Stimulated activated naive B cell treated with anti-CD40 and anti-IgM and Interleukin-4, amounts not matched to agents 10 μg/mL and 1 μg/mL and 100 μg/mL, for 72 hours (primary cell): ENCODE data around the gene TRMT10B.
"Not testable (repeated sequence)": the region's sequence is repeated elsewhere in the genome, so short reads cannot be mapped to it uniquely, and the experiment has no call there.

Source experiments
- ATAC-seq, 2 donors: fragments of 150-1000 bp; cut with Tn5 transposase; replicated peaks; 2 replicates each; pipeline ENCODE4 v1.10.0; 2021; ENCODE audit warnings: moderate library complexity in 1 of 2
- DNase-seq: peaks from one replicate; pipeline ENCODE4 v3.0.0; 2021
- H3K27ac Mint-ChIP-seq: one replicate; pipeline ENCODE4 v1.8.0; 2022; ENCODE audit warnings: mild to moderate bottlenecking, mixed read lengths
- H3K27me3 Mint-ChIP-seq, 2 donors: one replicate each; pipeline ENCODE4 v1.8.0; 2022; ENCODE audit warnings: mixed read lengths in 2 of 2
- H3K36me3 Mint-ChIP-seq, 2 donors: one replicate each; pipeline ENCODE4 v1.8.0; 2022; ENCODE audit warnings: mixed read lengths in 2 of 2, mild to moderate bottlenecking in 1 of 2
- H3K4me1 Mint-ChIP-seq, 2 donors: one replicate each; pipeline ENCODE4 v1.8.0; 2022; ENCODE audit warnings: mixed read lengths in 2 of 2, mild to moderate bottlenecking in 1 of 2
- H3K4me3 Mint-ChIP-seq, 2 donors: one replicate each; pipeline ENCODE4 v1.8.0; 2022; ENCODE audit warnings: mild to moderate bottlenecking in 2 of 2, mixed read lengths in 2 of 2, moderate library complexity in 1 of 2
- H3K9me3 Mint-ChIP-seq, 2 donors: one replicate each; pipeline ENCODE4 v1.8.0; 2022; ENCODE audit warnings: mixed read lengths in 2 of 2, mild to moderate bottlenecking in 1 of 2

Gene TRMT10B

DNA sequence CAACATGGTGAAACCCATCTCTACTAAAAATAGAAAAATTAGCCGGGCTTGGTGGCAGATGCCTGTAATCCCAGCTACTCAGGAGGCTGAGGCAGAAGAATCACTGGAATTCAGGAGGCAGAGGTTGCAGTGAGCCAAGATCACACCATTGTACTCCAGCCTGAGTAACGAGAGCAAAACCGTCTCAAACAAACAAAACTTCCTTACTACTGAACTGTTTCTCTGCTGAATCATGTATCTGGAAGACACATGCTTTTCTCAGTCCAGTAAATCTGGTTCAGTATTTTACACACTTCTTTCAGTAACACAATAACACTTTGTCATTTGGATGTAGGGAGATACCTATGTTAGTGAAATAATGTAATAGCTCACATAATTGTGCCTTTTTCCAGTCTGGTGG lies 7.9 kb downstream of the TRMT10B start:
- H3K4me3 Mint-ChIP-seq: no peak overlapping the region
- ATAC-seq: no peak
- H3K36me3 Mint-ChIP-seq: peaks cover 22 to 38% of the 10 kb centered on the region in 2 donors
- H3K9me3 Mint-ChIP-seq: peaks cover 0 to 4% of the 10 kb centered on the region in 2 donors
- H3K27me3 Mint-ChIP-seq: no peaks in the 10 kb centered on the region
- H3K4me1 Mint-ChIP-seq: peaks cover 0 to 2% of the 10 kb centered on the region in 2 donors
- no peak overlapping the region for H3K27ac Mint-ChIP-seq
- DNase-seq: no peak

DNA sequence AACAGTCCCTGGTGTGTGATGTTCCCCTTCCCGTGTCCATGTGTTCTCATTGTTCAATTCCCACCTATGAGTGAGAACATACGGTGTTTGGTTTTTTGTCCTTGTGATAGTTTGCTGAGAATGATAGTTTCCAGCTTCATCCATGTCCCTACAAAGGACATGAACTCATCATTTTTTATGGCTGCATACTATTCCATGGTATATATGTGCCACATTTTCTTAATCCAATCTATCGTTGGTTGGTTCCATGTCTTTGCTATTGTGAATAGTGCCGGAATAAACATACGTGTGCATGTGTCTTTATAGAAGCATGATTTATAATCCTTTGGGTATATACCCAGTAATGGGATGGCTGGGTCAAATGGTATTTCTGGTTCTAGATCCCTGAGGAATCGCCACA lies 11.7 kb downstream of the TRMT10B start:
- not testable (repeated sequence) for H3K9me3 Mint-ChIP-seq, H3K4me1 Mint-ChIP-seq, DNase-seq, H3K27ac Mint-ChIP-seq, H3K4me3 Mint-ChIP-seq, ATAC-seq, H3K27me3 Mint-ChIP-seq
- H3K36me3 Mint-ChIP-seq: peaks cover 29 to 58% of the 10 kb centered on the region in 2 donors

DNA sequence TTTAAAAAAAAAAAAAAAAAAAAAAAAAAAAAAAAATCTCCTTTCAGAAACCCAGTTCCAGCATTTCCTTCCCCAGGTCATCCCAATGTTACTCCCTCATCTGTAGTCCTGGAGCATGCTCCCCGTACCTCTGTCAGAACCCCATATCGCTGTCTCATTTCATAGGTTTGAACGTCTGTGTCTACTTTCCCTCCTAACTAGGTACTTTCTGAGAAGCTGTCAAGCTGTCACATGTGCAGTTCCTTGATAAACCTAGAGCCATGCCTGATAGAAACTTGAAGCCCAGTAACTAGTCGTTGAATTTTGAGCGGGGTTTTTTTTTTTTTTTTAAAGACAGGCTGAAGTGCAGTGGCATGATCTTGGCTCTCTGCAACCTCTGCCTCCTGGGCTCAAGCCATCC lies 15.7 kb downstream of the TRMT10B start:
- Mint-ChIP-seq H3K9me3 (peaks cover 0 to 4% of the 10 kb centered on the region in 2 donors), H3K4me1 (peaks cover 0 to 3% of the 10 kb centered on the region in 2 donors), H3K4me3 (no peak overlapping the region), H3K36me3 (peaks cover 20 to 57% of the 10 kb centered on the region in 2 donors), H3K27me3 (no peaks in the 10 kb centered on the region), H3K27ac (peak overlapping the region; percentile 70)
- ATAC-seq (no peak), DNase-seq (no peak)

DNA sequence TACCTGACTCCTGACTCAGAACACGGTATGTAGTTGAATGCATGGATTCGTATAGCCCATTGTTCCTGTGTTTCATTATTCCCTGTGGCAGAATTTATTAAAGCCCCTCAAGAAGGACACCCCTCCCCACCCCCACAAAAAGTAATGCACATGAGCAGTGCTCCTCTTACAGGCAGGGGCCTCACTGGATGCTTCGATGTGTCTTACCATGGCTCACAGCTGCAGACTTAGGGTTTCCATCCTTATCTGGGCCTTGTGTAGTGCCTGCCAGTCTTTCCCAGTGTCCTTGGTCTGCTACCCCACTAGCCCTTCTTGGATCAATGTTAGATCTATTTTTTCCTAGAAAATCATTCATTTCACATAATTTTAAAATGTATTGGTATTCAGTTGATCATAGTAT lies 16.4 kb downstream of the TRMT10B start:
- no peak for ATAC-seq
- Mint-ChIP-seq H3K36me3 (peaks cover 17 to 55% of the 10 kb centered on the region in 2 donors), H3K27ac (no peak overlapping the region)

DNA sequence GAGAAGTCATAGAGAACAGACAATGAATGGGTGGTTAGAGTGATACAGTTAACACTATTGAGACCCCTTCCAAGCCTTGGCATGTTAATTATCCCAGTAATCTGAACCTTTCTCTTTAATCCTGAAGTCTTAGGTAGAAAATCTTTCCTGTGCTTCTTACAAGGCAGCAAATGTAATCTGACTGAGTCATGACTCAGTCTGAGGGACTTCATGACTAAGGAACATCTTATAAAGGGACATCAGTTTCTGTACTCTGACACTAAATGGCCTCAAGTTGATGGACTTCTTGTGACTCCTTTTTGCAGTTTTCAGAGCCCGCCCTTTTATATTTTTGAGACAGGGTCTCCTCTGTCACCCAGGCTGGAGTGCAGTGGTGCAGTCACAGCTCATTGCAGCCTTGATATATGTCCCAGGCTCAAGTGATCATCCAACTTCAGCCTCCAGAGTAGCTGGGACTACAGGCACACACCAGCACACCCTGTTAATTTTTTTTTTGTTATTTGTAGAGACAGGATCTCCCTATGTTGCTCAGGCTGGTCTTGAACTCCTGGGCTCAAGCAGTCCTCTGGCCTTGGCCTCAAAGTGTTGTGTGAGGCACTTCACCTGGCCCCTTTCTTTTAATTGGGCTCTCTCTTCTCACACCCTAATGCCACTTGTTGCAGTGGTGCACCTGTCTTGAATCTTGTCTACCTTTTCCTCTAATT lies 21.8 kb downstream of the TRMT10B start:
- Mint-ChIP-seq H3K4me1 (no peaks in the 10 kb centered on the region), H3K27me3 (no peaks in the 10 kb centered on the region), H3K4me3 (no peak overlapping the region), H3K9me3 (no peaks in the 10 kb centered on the region), H3K36me3 (peaks cover 20 to 45% of the 10 kb centered on the region in 2 donors), H3K27ac (no peak overlapping the region)
- DNase-seq (no peak), ATAC-seq (no peak)

More for the DNA sequence above, 16.4 kb downstream of the TRMT10B start:
- Mint-ChIP-seq H3K27me3 (no peaks in the 10 kb centered on the region), H3K4me3 (no peak overlapping the region), H3K9me3 (peaks cover 0 to 4% of the 10 kb centered on the region in 2 donors), H3K4me1 (peaks cover 0 to 3% of the 10 kb centered on the region in 2 donors)
- no peak for DNase-seq

DNA sequence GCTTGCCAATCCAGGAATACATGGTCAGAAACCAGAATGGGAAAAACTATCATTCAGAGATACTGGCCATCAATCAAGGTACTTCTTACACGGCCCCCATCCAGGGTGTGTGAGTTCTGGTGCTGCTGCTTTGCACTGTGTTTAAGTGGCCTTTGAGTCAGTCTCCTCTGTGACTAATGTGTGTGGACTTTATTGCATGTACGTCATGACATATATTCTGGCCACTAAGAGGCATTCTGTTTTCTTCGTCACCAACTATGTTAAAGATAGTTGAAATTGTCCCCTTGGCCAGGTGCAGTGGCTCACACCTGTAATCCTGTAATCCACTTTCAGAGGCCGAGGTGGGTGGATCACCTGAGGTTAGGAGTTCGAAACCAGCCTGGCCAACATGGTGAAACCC lies 22.7 kb downstream of the TRMT10B start:
- no peak overlapping the region for H3K4me3 Mint-ChIP-seq
- ATAC-seq: no peak
- H3K27ac Mint-ChIP-seq: no peak overlapping the region
- no peaks in the 10 kb centered on the region for H3K27me3 Mint-ChIP-seq
- no peaks in the 10 kb centered on the region for H3K9me3 Mint-ChIP-seq
- peaks cover 0 to under 1% of the 10 kb centered on the region in 2 donors for H3K4me1 Mint-ChIP-seq
- no peak for DNase-seq
- peaks cover 22 to 48% of the 10 kb centered on the region in 2 donors for H3K36me3 Mint-ChIP-seq

DNA sequence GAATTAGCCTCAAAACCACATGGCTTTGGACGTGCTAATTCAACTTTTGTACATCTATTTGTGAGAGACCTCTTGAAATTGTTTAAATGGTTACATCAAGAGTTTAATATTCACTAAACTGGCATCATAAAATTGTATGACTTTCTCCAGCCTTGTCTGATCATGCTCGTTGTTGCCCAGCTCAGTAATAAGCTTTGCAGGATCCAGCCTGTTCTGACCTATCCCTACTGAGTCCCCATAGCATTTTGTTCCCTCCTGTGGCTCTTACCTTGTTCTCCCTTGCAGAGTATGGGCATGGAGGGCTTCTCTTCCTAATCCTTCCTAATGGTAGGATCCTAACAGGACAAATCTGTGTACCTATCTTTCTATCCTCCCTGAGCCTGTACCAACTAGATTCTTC lies 24.9 kb downstream of the TRMT10B start:
- no peaks in the 10 kb centered on the region for H3K9me3 Mint-ChIP-seq
- H3K4me1 Mint-ChIP-seq: peaks cover 11 to 20% of the 10 kb centered on the region in 2 donors
- H3K27me3 Mint-ChIP-seq: no peaks in the 10 kb centered on the region
- DNase-seq (no peak), ATAC-seq (no peak)
- H3K4me3 Mint-ChIP-seq: no peak overlapping the region
- H3K27ac Mint-ChIP-seq: no peak overlapping the region
- H3K36me3 Mint-ChIP-seq: peaks cover 35 to 52% of the 10 kb centered on the region in 2 donors

DNA sequence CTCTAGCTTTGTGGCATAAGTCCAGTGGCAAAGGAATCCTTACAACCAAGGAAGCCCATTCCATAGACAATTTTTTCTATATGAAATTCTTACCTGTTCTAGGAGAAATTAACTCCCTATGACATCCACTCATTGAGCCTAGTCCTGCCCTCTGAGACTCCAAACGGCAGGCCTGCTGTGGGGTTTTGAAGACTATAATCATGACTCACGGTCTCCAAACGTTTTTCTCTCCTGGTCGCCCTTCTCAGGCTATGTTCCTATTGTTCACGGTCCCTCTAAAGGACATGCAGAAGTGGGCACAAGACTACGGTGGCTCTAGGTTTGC lies 30.6 kb downstream of the TRMT10B start:
- H3K36me3 Mint-ChIP-seq: peaks cover 25 to 40% of the 10 kb centered on the region in 2 donors
- DNase-seq (no peak), ATAC-seq (no peak)

DNA sequence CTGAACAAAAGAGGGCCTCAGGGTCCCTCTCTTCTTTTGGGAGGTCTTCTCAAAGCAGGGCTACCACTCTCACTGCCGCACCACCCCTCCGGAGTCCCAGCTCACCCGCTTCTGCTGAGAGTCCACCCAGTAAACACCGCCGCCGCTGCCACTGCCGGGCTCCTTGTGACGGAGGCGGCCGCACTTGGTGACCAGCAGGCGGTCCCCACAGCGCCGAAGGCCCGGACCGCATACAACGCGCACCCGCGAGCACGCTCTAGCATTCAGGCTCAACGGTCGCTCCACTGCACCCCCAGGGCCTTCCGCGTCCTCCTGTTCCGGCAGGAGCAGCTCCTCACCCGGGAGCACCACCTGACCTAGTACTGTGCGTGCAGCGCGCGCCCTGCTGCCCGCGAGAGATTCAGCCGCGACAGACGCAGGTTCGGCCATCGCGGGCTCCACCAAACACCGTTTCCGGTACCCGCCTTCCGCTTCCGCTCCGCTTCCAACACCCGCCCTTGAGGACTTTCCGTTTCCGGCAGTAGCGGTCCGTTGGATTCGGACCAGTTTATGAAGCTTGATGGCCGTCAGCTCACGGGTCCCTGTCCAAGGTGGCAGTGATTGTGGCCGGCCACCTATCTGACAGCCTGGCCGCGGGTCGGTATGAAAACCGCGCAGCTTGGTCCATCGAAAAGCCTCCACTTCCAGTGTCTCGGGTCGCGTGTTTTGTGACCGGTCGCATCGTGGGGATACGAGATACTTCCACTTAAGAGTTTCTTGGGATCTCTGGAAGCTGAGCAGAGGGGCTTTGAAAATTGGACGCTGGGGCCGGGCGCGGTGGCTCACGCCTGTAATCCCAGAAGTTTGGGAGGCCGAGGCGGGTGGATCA lies 31.2 kb downstream of the TRMT10B start, which contains the start of gene EXOSC3:
TSS of gene EXOSC3 (minus strand) at position 449 of the 868 bp plus-strand sequence. CDS start at position 429, 20 bp downstream.
- peaks cover 25 to 40% of the 10 kb centered on the region in 2 donors for H3K36me3 Mint-ChIP-seq
- ATAC-seq: peak; percentile 92 to 94
- peaks cover 14 to 37% of the 10 kb centered on the region in 2 donors for H3K4me1 Mint-ChIP-seq
- H3K27me3 Mint-ChIP-seq: peaks cover 11 to 17% of the 10 kb centered on the region in 2 donors
- no peaks in the 10 kb centered on the region for H3K9me3 Mint-ChIP-seq
- H3K4me3 Mint-ChIP-seq: peak within 1 kb of the TSS; percentile 94 to 99
- peak; percentile 88 for DNase-seq
- H3K27ac Mint-ChIP-seq: peak within 1 kb of the TSS; percentile 99

More for the DNA sequence above, 30.6 kb downstream of the TRMT10B start:
- H3K9me3 Mint-ChIP-seq: no peaks in the 10 kb centered on the region
- H3K4me3 Mint-ChIP-seq: peak overlapping the region; percentile 94 to 99
- peaks cover 14 to 37% of the 10 kb centered on the region in 2 donors for H3K4me1 Mint-ChIP-seq
- peak overlapping the region; percentile 99 for H3K27ac Mint-ChIP-seq
- peaks cover 11 to 17% of the 10 kb centered on the region in 2 donors for H3K27me3 Mint-ChIP-seq

DNA sequence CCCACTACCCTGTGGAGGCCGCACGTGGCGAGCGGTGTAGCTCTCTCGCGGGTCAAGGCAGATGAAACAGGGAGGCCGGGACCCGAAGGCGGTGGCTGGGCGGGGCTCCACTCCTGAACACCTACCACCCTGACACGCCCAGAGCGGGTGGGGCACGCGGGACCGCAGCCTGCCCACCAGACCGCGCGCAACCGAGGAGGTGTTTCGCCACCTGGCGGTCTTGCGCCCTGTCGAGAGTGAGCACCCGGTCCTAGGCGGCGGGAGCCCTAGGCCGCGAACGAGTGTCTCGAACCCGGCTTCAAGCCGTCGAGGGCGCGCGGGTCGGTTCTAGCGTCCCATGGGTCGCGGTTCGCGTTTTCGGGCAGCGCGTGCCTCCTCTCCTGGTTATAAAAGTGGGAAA lies 33.5 kb downstream of the TRMT10B start:
- ATAC-seq (no peak), DNase-seq (no peak)
- peaks cover 2 to 4% of the 10 kb centered on the region in 2 donors for H3K9me3 Mint-ChIP-seq
- H3K27ac Mint-ChIP-seq: no peak overlapping the region
- peaks cover 23 to 34% of the 10 kb centered on the region in 2 donors for H3K36me3 Mint-ChIP-seq
- H3K4me3 Mint-ChIP-seq: no peak overlapping the region
- H3K27me3 Mint-ChIP-seq: peaks cover 17 to 23% of the 10 kb centered on the region in 2 donors
- peaks cover 13 to 29% of the 10 kb centered on the region in 2 donors for H3K4me1 Mint-ChIP-seq

DNA sequence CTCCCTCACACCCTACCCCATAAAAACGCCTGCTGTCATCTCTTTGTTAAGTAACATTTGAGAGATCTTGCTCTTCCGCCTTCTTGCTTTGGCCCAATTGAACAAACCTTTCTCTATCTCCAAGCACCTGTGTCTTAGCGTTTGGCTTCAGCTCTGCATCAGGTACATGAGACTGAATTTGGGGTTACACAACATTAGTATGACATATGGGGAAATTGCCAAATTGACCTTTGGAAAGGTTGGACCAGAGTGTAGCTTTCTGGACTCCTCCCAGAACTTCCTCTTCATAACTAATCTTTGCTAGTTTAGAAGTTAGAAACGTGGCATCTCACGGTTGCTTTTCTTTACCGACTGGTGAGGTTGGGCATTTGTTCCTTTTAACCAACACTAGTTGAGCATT lies 34.7 kb downstream of the TRMT10B start:
- Mint-ChIP-seq H3K4me1 (peaks cover 3 to 17% of the 10 kb centered on the region in 2 donors), H3K27me3 (peaks cover 17 to 23% of the 10 kb centered on the region in 2 donors), H3K4me3 (no peak overlapping the region), H3K9me3 (peaks cover 2 to 4% of the 10 kb centered on the region in 2 donors), H3K36me3 (peaks cover 16 to 25% of the 10 kb centered on the region in 2 donors), H3K27ac (no peak overlapping the region)
- no peak for DNase-seq
- no peak for ATAC-seq

DNA sequence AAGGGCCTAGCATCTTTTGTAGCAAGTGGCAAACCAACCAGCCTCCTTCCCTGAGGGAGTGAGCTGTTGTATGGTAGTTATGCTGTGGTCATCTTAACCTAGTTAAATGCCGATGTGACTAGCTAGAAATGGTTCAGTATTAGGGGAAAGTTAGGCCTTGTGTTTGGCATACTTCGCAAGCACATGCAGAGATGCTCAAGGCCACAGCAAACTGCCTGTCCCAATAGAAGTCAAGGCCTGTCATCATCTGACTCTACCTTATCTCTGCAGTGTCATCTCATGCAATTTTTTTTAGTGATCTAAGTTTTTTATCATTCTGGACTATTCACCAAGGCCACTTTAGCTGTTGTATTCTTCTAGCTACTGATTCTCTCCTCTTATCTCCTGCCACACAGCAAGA lies 36.5 kb downstream of the TRMT10B start:
- Mint-ChIP-seq H3K27me3 (peaks cover 17 to 23% of the 10 kb centered on the region in 2 donors), H3K4me1 (peaks cover 0 to 10% of the 10 kb centered on the region in 2 donors), H3K9me3 (peaks cover 2 to 4% of the 10 kb centered on the region in 2 donors), H3K36me3 (peaks cover 8 to 18% of the 10 kb centered on the region in 2 donors), H3K4me3 (no peak overlapping the region), H3K27ac (no peak overlapping the region)
- ATAC-seq: no peak
- no peak for DNase-seq

DNA sequence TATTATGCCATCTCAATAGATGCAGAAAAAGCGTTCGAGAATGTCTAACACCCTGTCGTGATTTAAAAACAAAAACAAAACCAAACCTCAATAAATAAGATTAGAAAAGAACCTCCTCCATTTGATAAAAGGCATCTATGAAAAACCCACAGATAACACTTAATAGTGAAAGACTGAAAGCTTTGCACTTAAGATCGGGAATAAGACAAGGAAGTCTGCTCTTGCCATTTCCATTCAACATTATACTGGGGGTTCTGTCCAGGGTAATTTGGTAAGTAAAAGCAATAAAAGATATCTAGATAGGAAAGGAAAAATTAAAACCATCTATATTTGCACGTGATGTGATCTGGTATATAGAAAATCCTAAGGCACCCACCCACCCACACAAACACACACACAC lies 38.5 kb downstream of the TRMT10B start:
- ATAC-seq (no peak), DNase-seq (no peak)
- Mint-ChIP-seq H3K4me1 (no peaks in the 10 kb centered on the region), H3K9me3 (peaks cover 2 to 4% of the 10 kb centered on the region in 2 donors), H3K27ac (no peak overlapping the region), H3K4me3 (no peak overlapping the region), H3K36me3 (peaks cover 8 to 23% of the 10 kb centered on the region in 2 donors), H3K27me3 (peaks cover 17 to 21% of the 10 kb centered on the region in 2 donors)

DNA sequence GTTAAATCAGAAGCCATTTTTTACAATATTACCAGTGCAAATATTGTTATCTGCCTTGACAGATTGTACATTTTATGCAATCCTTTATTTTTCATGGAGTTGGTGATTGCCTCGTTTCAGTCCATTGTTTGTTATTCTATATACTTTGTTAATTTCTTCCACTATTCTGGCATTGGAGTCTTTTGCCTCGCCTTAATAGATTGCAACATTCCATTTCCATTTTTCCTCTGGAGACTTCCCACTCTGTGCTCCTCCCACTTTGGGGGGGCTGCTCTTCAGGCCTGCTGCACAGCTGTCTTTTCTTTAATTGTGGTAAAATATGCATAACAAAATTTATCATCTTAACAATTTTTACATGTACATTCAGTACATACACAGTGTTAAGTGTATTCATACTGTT lies 42.6 kb downstream of the TRMT10B start:
- Mint-ChIP-seq H3K36me3 (peaks cover 4 to 14% of the 10 kb centered on the region in 2 donors), H3K4me3 (no peak overlapping the region), H3K4me1 (peaks cover 5 to 17% of the 10 kb centered on the region in 2 donors), H3K27ac (no peak overlapping the region), H3K9me3 (peaks cover under 1 to 2% of the 10 kb centered on the region in 2 donors), H3K27me3 (peaks cover 2% of the 10 kb centered on the region in 2 donors)
- DNase-seq: no peak
- ATAC-seq: no peak
